Stimulated activated CD4-positive, alpha-beta T cell treated with anti-CD3 and anti-CD28 coated beads, Interleukin-2, amount 100 ng/mL, for 4 hours (primary cell): ENCODE measurements around the gene B4GALT6.

Experiments used
- DNase-seq: peaks from one replicate; pipeline ENCODE4 v3.0.0-alpha.2; 2020; ENCODE audit warnings: low read depth

Gene B4GALT6

GRCh38 chr18:31659576-31660177, 24.7 kb downstream of the B4GALT6 start:
- no peak for DNase-seq

- no peak for DNase-seq
Observed at GRCh38 chr18:31658670-31659575, 25.5 kb downstream of the B4GALT6 start.

- no peak for DNase-seq
Observed at GRCh38 chr18:31657823-31658669, 26.3 kb downstream of the B4GALT6 start.

- no peak for DNase-seq
Observed at GRCh38 chr18:31656754-31657153, 27.6 kb downstream of the B4GALT6 start.

GRCh38 chr18:31655354-31655753, 29.0 kb downstream of the B4GALT6 start:
- no peak for DNase-seq

- no peak for DNase-seq
Observed at GRCh38 chr18:31652877-31653276, 31.5 kb downstream of the B4GALT6 start.

GRCh38 chr18:31652357-31652756, 32.0 kb downstream of the B4GALT6 start:
- DNase-seq = no peak

- no peak for DNase-seq
Observed at GRCh38 chr18:31651369-31651768, 33.0 kb downstream of the B4GALT6 start.

GRCh38 chr18:31649978-31650719, 34.2 kb downstream of the B4GALT6 start:
- DNase-seq = no peak

- DNase-seq = no peak
Observed at GRCh38 chr18:31649449-31649848, 34.9 kb downstream of the B4GALT6 start.

GRCh38 chr18:31648966-31649429, 35.4 kb downstream of the B4GALT6 start:
- DNase-seq = no peak

- DNase-seq = no peak
Observed at GRCh38 chr18:31648458-31648857, 35.9 kb downstream of the B4GALT6 start.

- DNase-seq = no peak
Observed at GRCh38 chr18:31647127-31647753, 37.1 kb downstream of the B4GALT6 start.

- no peak for DNase-seq
Observed at GRCh38 chr18:31646332-31647126, 37.9 kb downstream of the B4GALT6 start.

- DNase-seq = no peak
Observed at GRCh38 chr18:31645411-31645810, 39.0 kb downstream of the B4GALT6 start.

GRCh38 chr18:31643003-31643402, 41.4 kb downstream of the B4GALT6 start:
- no peak for DNase-seq

- no peak for DNase-seq
Observed at GRCh38 chr18:31637445-31637844, 46.9 kb downstream of the B4GALT6 start.

GRCh38 chr18:31636387-31636786, 48.0 kb downstream of the B4GALT6 start:
- no peak for DNase-seq

- no peak for DNase-seq
Observed at GRCh38 chr18:31634331-31634713, 50.1 kb downstream of the B4GALT6 start.
